HG03378 (cell line): ENCODE data around the gene PVALEF.

ENCODE experiments used
- ATAC-seq: cut with Tn5 transposase; IDR thresholded peaks from one replicate; pipeline ENCODE4 v1.9.1; 2021; ENCODE audit warnings: mild to moderate bottlenecking, moderate library complexity; ENCODE audit not compliant: unreplicated experiment

Gene PVALEF

GRCh38 chr17:81179861-81180260 is 14.6 kb downstream of the PVALEF start:
- ATAC-seq, result no peak

GRCh38 chr17:81180836-81181810 is 15.8 kb downstream of the PVALEF start:
- ATAC-seq, result no peak

- ATAC-seq, result no peak
Observed at GRCh38 chr17:81181811-81182185, 16.5 kb downstream of the PVALEF start.

GRCh38 chr17:81182596-81182995 is 17.3 kb downstream of the PVALEF start:
- ATAC-seq, result no peak

- no peak for ATAC-seq
Observed at GRCh38 chr17:81183316-81183715, 18.0 kb downstream of the PVALEF start.

GRCh38 chr17:81183807-81184206 is 18.5 kb downstream of the PVALEF start:
- ATAC-seq, result no peak

GRCh38 chr17:81184555-81184954 is 19.2 kb downstream of the PVALEF start:
- ATAC-seq, result no peak

GRCh38 chr17:81186203-81186602 is 20.9 kb downstream of the PVALEF start:
- ATAC-seq, result no peak

GRCh38 chr17:81187120-81187519 is 21.8 kb downstream of the PVALEF start:
- no peak for ATAC-seq

GRCh38 chr17:81187586-81188490 is 22.5 kb downstream of the PVALEF start:
- ATAC-seq, result no peak

- ATAC-seq, result no peak
Observed at GRCh38 chr17:81188491-81188840, 23.2 kb downstream of the PVALEF start.

- no peak for ATAC-seq
Observed at GRCh38 chr17:81189016-81189415, 23.7 kb downstream of the PVALEF start.

GRCh38 chr17:81189670-81190530 is 24.6 kb downstream of the PVALEF start:
- ATAC-seq, result no peak

- no peak for ATAC-seq
Observed at GRCh38 chr17:81190591-81190990, 25.3 kb downstream of the PVALEF start.

- ATAC-seq, result no peak
Observed at GRCh38 chr17:81191116-81191515, 25.8 kb downstream of the PVALEF start.

- no peak for ATAC-seq
Observed at GRCh38 chr17:81191646-81192045, 26.3 kb downstream of the PVALEF start.

GRCh38 chr17:81192386-81193050 is 27.2 kb downstream of the PVALEF start:
- no peak for ATAC-seq

- no peak for ATAC-seq
Observed at GRCh38 chr17:81193051-81193410, 27.7 kb downstream of the PVALEF start.

- no peak for ATAC-seq
Observed at GRCh38 chr17:81193470-81194224, 28.3 kb downstream of the PVALEF start.
